GM18907 (cell line): ENCODE data around the gene FSTL5.
"Not testable (repeated sequence)": the region's sequence is repeated elsewhere in the genome, so short reads cannot be mapped to it uniquely, and the experiment has no call there.

Experiments
- ATAC-seq: cut with Tn5 transposase; IDR thresholded peaks from one replicate; pipeline ENCODE4 v1.9.1; 2021; ENCODE audit warnings: mild to moderate bottlenecking, moderate library complexity; ENCODE audit not compliant: unreplicated experiment

The FSTL5 gene

GRCh38 chr4:162104459-162105124 is 59.2 kb downstream of the FSTL5 start:
- ATAC-seq: no peak

DNA sequence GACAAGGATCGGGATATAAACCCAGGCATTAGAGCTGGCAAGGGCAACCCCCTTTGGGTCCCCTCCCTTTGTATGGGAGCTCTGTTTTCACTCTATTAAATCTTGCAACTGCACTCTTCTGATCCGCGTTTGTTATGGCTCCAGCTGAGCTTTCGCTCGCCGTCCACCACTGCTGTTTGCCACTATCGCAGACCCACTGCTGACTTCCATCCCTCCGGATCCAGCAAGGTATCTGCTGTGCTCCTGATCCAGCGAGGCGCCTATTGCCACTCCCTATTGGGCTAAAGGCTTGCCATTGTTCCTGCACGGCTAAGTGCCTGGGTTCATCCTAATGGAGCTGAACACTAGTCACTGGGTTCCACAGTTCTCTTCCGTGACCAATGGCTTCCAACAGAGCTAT is 59.9 kb downstream of the FSTL5 start:
- ATAC-seq: not testable (repeated sequence)

GRCh38 chr4:162102713-162103112 is 61.1 kb downstream of the FSTL5 start:
- no peak for ATAC-seq

DNA sequence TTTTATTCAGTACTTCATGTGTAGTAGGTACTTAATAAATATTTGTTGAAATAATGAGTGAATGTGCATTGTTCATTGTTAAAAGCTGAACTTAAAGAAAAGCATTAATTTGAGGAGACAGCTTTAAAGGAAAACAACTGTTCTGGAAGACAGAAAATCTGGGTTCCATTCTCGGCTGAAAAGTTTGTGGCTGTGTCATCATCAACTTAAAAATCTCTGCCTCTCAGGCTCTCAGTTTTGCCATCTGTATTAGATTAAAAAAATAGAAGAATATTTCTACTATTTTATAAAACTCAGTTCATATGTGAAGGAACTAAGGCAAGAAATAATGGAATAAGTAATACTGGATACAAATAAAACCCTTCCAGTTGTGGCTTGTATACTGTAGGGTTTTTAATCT is 62.5 kb downstream of the FSTL5 start:
- ATAC-seq: no peak

DNA sequence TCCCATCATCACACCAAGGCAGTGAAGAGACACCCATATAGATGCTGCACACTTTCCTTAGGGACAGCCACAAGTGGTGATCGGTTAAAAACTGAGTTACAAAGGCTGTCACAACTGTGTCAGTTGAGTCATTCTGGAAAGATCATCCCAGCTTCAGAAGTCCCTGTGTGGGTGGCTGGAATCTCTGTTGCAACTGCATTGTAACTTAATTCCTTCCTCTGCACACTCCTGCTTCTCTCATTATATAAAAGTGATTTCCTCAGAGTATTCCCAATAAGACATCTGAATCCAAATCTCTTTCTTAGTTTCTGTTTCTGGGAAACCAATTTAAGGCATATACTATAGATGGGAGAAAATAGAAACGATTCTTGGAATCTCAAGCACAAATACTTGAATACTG is 88.1 kb downstream of the FSTL5 start:
- ATAC-seq: no peak

GRCh38 chr4:162061214-162061613 is 102.6 kb downstream of the FSTL5 start:
- no peak for ATAC-seq

- no peak for ATAC-seq
Observed at GRCh38 chr4:162059656-162060055, 104.1 kb downstream of the FSTL5 start.

GRCh38 chr4:162056990-162057389 is 106.8 kb downstream of the FSTL5 start:
- no peak for ATAC-seq

DNA sequence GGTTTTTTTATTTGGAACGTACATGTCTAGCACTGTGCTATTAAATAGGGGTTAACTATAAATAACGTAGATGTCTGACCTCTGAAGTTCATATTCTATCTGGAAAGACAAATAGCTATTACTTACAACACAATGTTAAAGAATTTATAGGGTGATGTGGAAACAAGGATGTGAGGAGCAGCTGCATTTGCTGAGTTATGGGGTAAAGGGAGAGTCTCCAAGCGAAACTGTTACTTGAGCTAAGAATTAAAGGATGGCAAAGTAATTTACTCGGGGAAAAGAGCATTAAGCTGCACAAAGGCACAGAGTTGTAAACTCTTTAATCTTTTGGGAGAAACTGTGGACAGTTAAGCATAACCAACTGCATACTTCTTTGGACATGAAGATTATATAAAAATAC is 117.7 kb downstream of the FSTL5 start:
- no peak for ATAC-seq

GRCh38 chr4:162038112-162038511 is 125.7 kb downstream of the FSTL5 start:
- ATAC-seq: no peak

GRCh38 chr4:162017863-162018262 is 145.9 kb downstream of the FSTL5 start:
- no peak for ATAC-seq

DNA sequence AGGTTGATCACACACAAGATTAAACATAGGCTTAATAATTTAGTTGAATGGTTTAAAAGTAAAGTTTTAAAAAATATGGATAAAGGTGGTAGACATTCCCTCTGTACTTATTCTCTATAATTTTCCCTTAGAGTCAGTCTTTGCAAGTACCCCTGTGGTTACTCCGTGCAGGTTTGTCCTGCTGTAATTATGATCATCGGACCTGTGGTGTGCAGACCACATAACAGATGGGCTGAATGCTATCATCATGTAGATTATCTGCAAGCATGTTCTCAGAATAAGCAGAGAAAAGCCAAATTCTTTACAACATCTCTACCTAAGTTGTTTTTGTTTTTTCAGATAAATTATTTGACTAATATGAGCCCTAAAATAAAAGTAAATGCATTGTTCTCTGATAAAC is 146.8 kb downstream of the FSTL5 start:
- no peak for ATAC-seq

DNA sequence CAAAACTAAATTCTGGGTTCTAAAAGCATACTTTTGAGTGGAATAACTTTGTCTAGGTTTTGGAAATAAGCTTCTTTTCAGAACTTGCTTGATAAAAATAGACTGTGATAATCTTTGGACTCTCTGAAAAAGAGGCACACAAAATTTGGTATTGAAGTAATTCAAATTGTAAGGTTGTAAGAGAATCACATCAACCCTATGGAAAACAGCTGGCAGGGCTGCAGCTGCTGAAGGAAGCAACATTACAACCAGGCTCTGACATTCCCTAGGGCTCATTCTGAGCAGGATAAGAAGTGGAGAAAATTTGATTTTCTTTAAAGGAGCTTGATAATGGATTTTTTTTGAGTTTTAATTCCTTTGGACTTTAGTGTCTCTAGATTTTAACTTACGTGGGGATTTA is 147.6 kb downstream of the FSTL5 start:
- no peak for ATAC-seq

DNA sequence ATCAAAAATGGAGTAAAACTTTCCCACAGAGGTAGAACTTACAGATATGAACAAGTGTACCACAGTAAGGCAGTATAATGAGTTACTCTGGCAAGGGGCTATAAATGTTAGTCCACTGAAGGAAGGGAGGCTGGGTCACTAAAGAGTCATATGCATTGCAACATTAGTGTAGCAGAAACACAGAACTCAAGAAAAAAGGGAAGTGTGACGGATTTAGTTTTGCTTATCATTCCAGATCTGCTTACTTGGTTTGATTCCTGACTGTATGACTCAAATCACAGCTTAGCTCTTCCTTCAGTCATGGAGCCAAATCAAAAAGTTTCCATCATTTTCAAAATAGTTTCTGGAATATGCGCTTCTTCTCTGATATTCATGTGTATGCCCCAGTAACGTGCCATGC is 148.7 kb downstream of the FSTL5 start:
- no peak for ATAC-seq

DNA sequence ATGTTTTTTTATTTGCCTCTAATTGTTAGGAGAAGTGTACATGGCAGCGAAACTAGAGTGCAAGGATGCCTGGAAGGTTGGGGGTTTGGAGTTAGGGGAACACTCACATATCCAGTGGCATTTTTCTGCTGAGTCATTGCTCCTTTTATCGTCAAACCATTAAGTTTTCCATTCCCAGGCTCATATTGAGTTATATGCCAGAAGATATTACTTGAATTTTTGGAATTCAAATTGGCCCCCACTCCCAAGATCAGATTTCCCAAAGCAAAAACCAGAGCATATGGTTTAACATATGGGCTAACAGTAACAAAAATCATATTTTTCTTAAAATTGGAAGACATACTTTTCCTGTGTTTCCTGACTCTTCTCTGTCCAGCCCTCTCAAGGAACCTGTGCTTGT is 152.7 kb downstream of the FSTL5 start:
- ATAC-seq: no peak

- ATAC-seq: no peak
Observed at GRCh38 chr4:162010362-162010761, 153.4 kb downstream of the FSTL5 start.

DNA sequence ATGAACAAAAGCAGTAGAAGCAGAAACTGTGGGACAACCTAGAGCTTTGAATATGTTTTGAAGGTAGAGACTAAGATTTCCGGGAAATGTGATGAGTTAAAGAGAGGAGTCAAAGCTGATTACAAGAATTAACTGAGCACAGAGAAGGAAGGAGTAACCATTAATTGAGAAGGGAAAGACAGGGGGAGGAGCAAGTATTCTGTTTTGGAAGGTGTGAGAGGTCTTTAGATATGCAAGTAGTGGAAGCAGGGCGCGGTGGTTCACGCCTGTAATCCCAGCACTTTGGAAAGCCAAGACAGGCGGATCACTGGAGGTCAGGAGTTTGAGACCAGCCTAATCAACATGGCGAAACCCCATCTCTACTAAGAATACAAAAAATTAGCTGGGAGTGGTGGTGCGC is 171.5 kb downstream of the FSTL5 start:
- ATAC-seq: no peak

DNA sequence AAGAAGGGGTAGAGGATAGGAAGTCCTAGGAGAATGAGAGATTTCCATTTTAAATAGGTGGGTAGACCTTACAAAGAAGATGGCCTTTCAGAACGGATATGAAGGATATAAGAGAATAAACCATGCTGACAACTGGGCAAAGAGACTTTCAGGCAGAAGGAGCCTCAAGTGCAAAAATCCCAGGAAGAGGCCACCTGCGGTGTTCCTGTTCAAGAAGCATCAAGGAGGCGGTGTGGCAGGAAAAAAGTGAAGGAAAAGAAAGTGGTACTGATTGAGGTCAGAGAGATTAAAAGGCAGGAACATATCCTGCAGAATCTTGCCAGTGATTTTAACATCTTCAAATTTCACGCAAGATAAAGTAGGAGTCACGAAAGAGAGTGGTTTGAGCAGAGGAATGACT is 172.0 kb downstream of the FSTL5 start:
- ATAC-seq: no peak

- ATAC-seq: no peak
Observed at GRCh38 chr4:161990721-161991120, 173.1 kb downstream of the FSTL5 start.

DNA sequence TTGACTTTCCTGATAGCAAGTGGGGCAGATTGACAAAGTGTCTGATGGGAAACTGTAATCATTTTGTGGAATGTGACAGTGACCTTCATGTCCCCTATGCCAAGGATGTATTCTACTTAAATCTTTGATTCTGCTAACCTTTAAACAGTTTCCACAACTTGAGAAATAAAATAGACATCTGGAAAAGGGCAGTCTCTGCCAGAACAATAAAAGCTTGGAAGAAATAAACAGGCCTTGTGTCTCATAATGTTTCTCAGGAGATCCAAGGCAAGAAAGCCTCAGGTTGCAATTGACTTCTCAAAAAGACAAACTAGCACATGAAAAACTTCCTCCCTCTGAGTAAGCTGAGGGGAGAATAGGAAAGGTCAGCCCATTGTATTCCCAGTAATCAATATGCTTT is 174.9 kb downstream of the FSTL5 start:
- ATAC-seq: no peak

GRCh38 chr4:161987611-161988010 is 176.2 kb downstream of the FSTL5 start:
- ATAC-seq: no peak

GRCh38 chr4:161952382-161952781 is 211.4 kb downstream of the FSTL5 start:
- no peak for ATAC-seq

DNA sequence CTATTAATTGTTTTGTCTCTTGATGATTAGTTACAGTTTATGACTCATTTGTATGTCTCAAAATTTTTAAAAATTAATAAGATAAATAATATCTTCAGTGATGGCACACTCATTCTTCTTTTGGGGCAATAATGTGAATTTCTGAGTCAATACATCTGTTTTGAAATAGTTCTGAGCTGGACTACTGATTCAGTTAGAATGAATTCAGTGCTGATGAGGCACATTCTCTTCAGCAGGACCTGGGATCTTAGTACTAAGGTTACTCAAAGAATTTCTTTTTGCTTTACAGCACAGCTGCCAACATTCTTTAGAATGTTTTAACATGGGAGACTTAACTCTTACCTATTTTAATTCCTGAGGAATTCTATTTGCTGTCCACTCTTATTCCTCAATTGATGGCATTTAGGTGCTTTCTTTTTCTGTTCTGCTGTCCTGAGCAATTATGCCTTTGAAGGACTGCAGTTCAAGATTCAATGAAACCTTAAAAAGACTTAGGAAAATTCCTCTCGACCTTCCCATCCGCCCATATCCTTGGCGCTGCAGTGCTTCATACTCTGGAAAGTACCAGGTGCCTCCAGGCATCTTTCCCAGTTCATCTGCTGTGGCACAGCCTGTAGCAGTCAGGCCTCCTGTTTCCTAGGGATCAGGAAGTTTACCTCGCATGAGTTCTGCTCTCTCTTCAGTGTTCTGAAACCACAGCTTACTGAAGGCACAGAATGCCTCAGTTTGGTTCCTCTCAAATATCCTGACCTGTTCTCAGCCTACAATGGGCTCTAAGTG is 213.7 kb downstream of the FSTL5 start:
- ATAC-seq: no peak
